GM12878 (cell line): Measurements from ENCODE around the gene PLOD2. TPM values are rescaled to one million over a fixed set of nuclear protein-coding genes. Genes with fewer than 3 reads are reported as not detected.

Source experiments
- ATAC-seq: fragments of 200-7000 bp; cut with Tn5 transposase; 3 replicates; pipeline ENCODE4 v1.9.1; 2020; ENCODE audit warnings: mild to moderate bottlenecking, moderate library complexity
- BruUV-seq: library from RNA; stranded (reverse); fragments of 400-500 nt; replicated peaks from 2 replicates; lab custom pipeline; 2021; lab: Mats Ljungman, UMichigan
- CTCF ChIA-PET: fragments of 300-600 bp; sonication (Branson Sonifier 250); formaldehyde crosslinking; extraction: SDS; loops from one replicate; lab custom pipeline; 2021; ENCODE audit warnings: inconsistent platforms; lab: Yijun Ruan, JAX
- POLR2A ChIA-PET: fragments of 350-600 bp; formaldehyde crosslinking; extraction: SDS; loops from one replicate; lab custom pipeline; 2021; ENCODE audit warnings: inconsistent platforms; lab: Charles Lee
- RAD21 ChIA-PET: fragments of 300-600 bp; sonication (Branson Sonifier 250); formaldehyde crosslinking; loops from one replicate; lab custom pipeline; 2023; ENCODE audit warnings: antibody characterized with exemption; ENCODE audit not compliant: unreplicated experiment; lab: Charles Lee
- SMC1A ChIA-PET: fragments of 300-600 bp; sonication (Branson Sonifier 250); formaldehyde crosslinking; loops from one replicate; lab custom pipeline; 2023; ENCODE audit not compliant: unreplicated experiment, uncharacterized antibody; lab: Charles Lee
- DNase-seq: peaks from one replicate; pipeline ENCODE4 v3.0.0-alpha.2; 2011; ENCODE audit warnings: low read depth, low spot score
- FAIRE-seq: peaks from 3 replicates; lab custom pipeline; 2011; peaks lifted over from hg19 to GRCh38; lab: Jason Lieb, UNC
- H2AFZ ChIP-seq: 2 replicates; pipeline ENCODE4 v1.6.0; 2011; ENCODE audit warnings: low read depth, low read length, control low read depth; ENCODE audit not compliant: control insufficient read depth
- H3K27ac ChIP-seq: 2 replicates; pipeline ENCODE4 v1.5.1; 2011; ENCODE audit warnings: control low read depth; ENCODE audit not compliant: control insufficient read depth, insufficient read depth
- H3K27me3 ChIP-seq, 2 experiments: replicated peaks in 1 of 2; 2 replicates each; pipeline versions ENCODE4 v1.6.0 to v1.6.1; 2011; ENCODE audit warnings: low read length in 1 of 2; ENCODE audit not compliant: control insufficient read depth in 2 of 2, insufficient read depth in 2 of 2
- H3K36me3 ChIP-seq, 2 experiments: 2 replicates each; pipeline ENCODE4 v1.5.1; 2011; ENCODE audit warnings: low read length in 1 of 2; ENCODE audit not compliant: control insufficient read depth in 2 of 2, insufficient read depth in 2 of 2
- H3K4me1 ChIP-seq: 2 replicates; pipeline ENCODE4 v1.6.1; 2011; ENCODE audit warnings: mild to moderate bottlenecking, low read length, moderate library complexity, mixed read lengths; ENCODE audit not compliant: control insufficient read depth, insufficient read depth
- H3K4me2 ChIP-seq: 2 replicates; pipeline ENCODE4 v1.6.0; 2011; ENCODE audit warnings: control low read depth; ENCODE audit not compliant: control insufficient read depth, insufficient read depth
- H3K4me3 ChIP-seq: fragments of 200-600 bp; sonication (generic); 2 replicates; pipeline ENCODE4 v1.5.1; 2016
- H3K79me2 ChIP-seq: 2 replicates; pipeline ENCODE4 v1.6.0; 2011; ENCODE audit warnings: low read length; ENCODE audit not compliant: control insufficient read depth, insufficient read depth
- H3K9ac ChIP-seq: 2 replicates; pipeline ENCODE4 v1.8.0; 2011; ENCODE audit warnings: low read length, control low read depth, mixed read lengths; ENCODE audit not compliant: control insufficient read depth, insufficient read depth
- H3K9me3 ChIP-seq: replicated peaks from 3 replicates; pipeline ENCODE4 v1.5.1; 2011; ENCODE audit warnings: mild to moderate bottlenecking, low read length; ENCODE audit not compliant: control insufficient read depth, insufficient read depth
- H4K20me1 ChIP-seq: 2 replicates; pipeline ENCODE4 v1.6.0; 2011; ENCODE audit not compliant: control insufficient read depth, insufficient read depth
- EGR1 ChIP-seq, 2 experiments: IDR thresholded peaks; 1 replicate in 1 of 2; 2 replicates in 1 of 2; pipeline ENCODE4 v1.6.1; 2011 to 2012; ENCODE audit warnings: low read depth in 2 of 2, low read length in 2 of 2, borderline replicate concordance in 1 of 2, mild to moderate bottlenecking in 1 of 2, moderate library complexity in 1 of 2
- KAT2A ChIP-seq: conservative IDR thresholded peaks from 2 replicates; pipeline ENCODE4 v1.6.1; 2011; ENCODE audit warnings: low read depth, low read length; ENCODE audit not compliant: control insufficient read depth
- MYC ChIP-seq: IDR thresholded peaks from 2 replicates; pipeline ENCODE4 v1.6.1; 2011; ENCODE audit warnings: mild to moderate bottlenecking, low read length, moderate library complexity, inconsistent platforms; ENCODE audit not compliant: insufficient read depth, insufficient replicate concordance, insufficient read length, severe bottlenecking
- NFYB ChIP-seq: IDR thresholded peaks from 2 replicates; pipeline ENCODE4 v1.6.1; 2011; ENCODE audit warnings: low read depth, mild to moderate bottlenecking, low read length, improper control_type of control experiment, moderate library complexity; ENCODE audit not compliant: insufficient read depth
- NKRF ChIP-seq: fragments of 450-650 bp; conservative IDR thresholded peaks from 2 replicates; pipeline ENCODE4 v1.6.1; 2017; ENCODE audit warnings: mild to moderate bottlenecking, moderate library complexity
- SUPT20H ChIP-seq: IDR thresholded peaks from 2 replicates; pipeline ENCODE4 v1.6.1; 2011; ENCODE audit warnings: low read depth, mild to moderate bottlenecking, low read length, moderate library complexity, borderline replicate concordance; ENCODE audit not compliant: control insufficient read depth
- USF2 ChIP-seq: IDR thresholded peaks from 2 replicates; pipeline ENCODE4 v1.6.1; 2011; ENCODE audit warnings: low read depth, low read length, improper control_type of control experiment, borderline replicate concordance
- ZNF384 ChIP-seq: IDR thresholded peaks from 2 replicates; pipeline ENCODE4 v1.6.1; 2012; ENCODE audit warnings: low read depth, mild to moderate bottlenecking, low read length, improper control_type of control experiment, borderline replicate concordance
- WGBS: methylation state at CpG from one replicate; pipeline ENCODE4 v1.1.6; 2016; ENCODE audit warnings: low lambda C conversion rate; ENCODE audit not compliant: insufficient replicate concordance, insufficient coverage; ENCODE audit errors: missing lambda C conversion rate; 5-methylcytosine and 5-hydroxymethylcytosine counted together
- in situ Hi-C: fragments of 300-500 bp; cut with MboI; formaldehyde crosslinking; loops from 9 replicates; pipeline ENCODE4 v1.14.3; 2018; ENCODE audit warnings: mixed read lengths
- intact Hi-C: fragments of 100-400 bp; cut with micrococcal nuclease; formaldehyde crosslinking; loops from one replicate; pipeline ENCODE4 v1.14.2; 2022; ENCODE audit not compliant: unreplicated experiment
- polyA plus RNA-seq, 11 experiments: library from polyadenylated mRNA; depleted of rRNA in 4 of 11; unstranded in 6 of 11; stranded (reverse) in 5 of 11; fragments of >200 nt; fragmentation: Nextera tagmentation in 4 of 11; fragmentation: Illumina TruSeq in 1 of 11; extraction: Ambion mirVana in 4 of 11; extraction: Trizol in 1 of 11; gene quantifications; 1 replicate in 1 of 11; 2 replicates in 10 of 11; pipeline versions ENCODE4 v1.2.1 to v1.2.3, GENCODE V29; 2011 to 2016; ENCODE audit warnings: inconsistent platforms in 2 of 11, missing spikeins in 2 of 11, low read depth in 1 of 11
- total RNA-seq, 4 experiments: library from RNA; depleted of rRNA in 3 of 4; stranded (reverse); fragments of >200 nt in 3 of 4; fragmentation: Illumina TruSeq in 1 of 4; extraction: Trizol in 1 of 4; gene quantifications; 2 replicates each; pipeline versions ENCODE4 v1.2.1 to v1.2.3, GENCODE V29; 2013 to 2021
- TF ChIP-seq, protein P1 (sequence below): fragments of 450-650 bp; IDR thresholded peaks from 2 replicates; pipeline ENCODE4 v1.6.1; 2017; ENCODE audit warnings: mild to moderate bottlenecking, moderate library complexity

Gene PLOD2
- total and polyA plus RNA-seq, 10 of the 15 experiments (the other 5 are each of a cell fraction or from before 2014, with no cell fraction given): 0.03 to 0.56 (median 0.33) TPM; not detected in 4

GRCh38 chr3:146100180-146100579, 60.8 kb downstream of the PLOD2 start:
- no peak overlapping the region for H3K4me2 ChIP-seq
- no peak overlapping the region for H3K4me3 ChIP-seq
- no peak overlapping the region for H3K27ac ChIP-seq
- H4K20me1 ChIP-seq: no peaks in the 10 kb centered on the region
- H3K79me2 ChIP-seq: no peaks in the 10 kb centered on the region
- no peaks in the 10 kb centered on the region for H3K36me3 ChIP-seq
- H3K9me3 ChIP-seq: no peaks in the 10 kb centered on the region
- ATAC-seq: no peak
- SMC1A ChIA-PET: no interaction called here
- in situ Hi-C loops (no loop called here), intact Hi-C loops (no loop called here)
- no TSS peak for BruUV-seq
- no peak overlapping the region for H3K9ac ChIP-seq
- RAD21 ChIA-PET: no interaction called here
- no peak for TF ChIP-seq KAT2A
- no peak for TF ChIP-seq MYC
- TF ChIP-seq NFYB: no peak
- no peak for TF ChIP-seq EGR1 (IDR thresholded peaks at IDR 0.05; ENCODE audit: borderline replicate concordance in 1 of 2, low read depth in 2 of 2, low read length in 2 of 2)
- TF ChIP-seq ZNF384: no peak
- POLR2A ChIA-PET: no interaction called here
- no peak overlapping the region for H2AFZ ChIP-seq
- 95% methylated on average over 2 of the region's 2 CpGs for WGBS
- no peak for FAIRE-seq
- H3K27me3 ChIP-seq: no peaks in the 10 kb centered on the region
- CTCF ChIA-PET: no interaction called here
- no peak for DNase-seq
- H3K4me1 ChIP-seq: no peaks in the 10 kb centered on the region

GRCh38 chr3:146099316-146099715, 61.7 kb downstream of the PLOD2 start:
- ChIA-PET RAD21 (no interaction called here), SMC1A (interaction anchor here (0.5 kb wide), 1 partner anchor 328 kb away, joined by 3 read pairs; no protein-coding TSS in a partner anchor), POLR2A (no interaction called here), CTCF (no interaction called here)
- Histone ChIP-seq H3K27me3 (no peaks in the 10 kb centered on the region), H3K36me3 (no peaks in the 10 kb centered on the region), H4K20me1 (no peaks in the 10 kb centered on the region), H3K4me2 (no peak overlapping the region), H2AFZ (no peak overlapping the region), H3K4me3 (no peak overlapping the region), H3K79me2 (no peaks in the 10 kb centered on the region), H3K9me3 (no peaks in the 10 kb centered on the region), H3K9ac (no peak overlapping the region), H3K4me1 (no peaks in the 10 kb centered on the region), H3K27ac (no peak overlapping the region)
- DNase-seq (no peak), FAIRE-seq (no peak), ATAC-seq (no peak)
- WGBS: 42% methylated on average over 8 of the region's 9 CpGs
- in situ Hi-C loops (no loop called here), intact Hi-C loops (no loop called here)
- no TSS peak for BruUV-seq
- TF ChIP-seq, protein P1, sequence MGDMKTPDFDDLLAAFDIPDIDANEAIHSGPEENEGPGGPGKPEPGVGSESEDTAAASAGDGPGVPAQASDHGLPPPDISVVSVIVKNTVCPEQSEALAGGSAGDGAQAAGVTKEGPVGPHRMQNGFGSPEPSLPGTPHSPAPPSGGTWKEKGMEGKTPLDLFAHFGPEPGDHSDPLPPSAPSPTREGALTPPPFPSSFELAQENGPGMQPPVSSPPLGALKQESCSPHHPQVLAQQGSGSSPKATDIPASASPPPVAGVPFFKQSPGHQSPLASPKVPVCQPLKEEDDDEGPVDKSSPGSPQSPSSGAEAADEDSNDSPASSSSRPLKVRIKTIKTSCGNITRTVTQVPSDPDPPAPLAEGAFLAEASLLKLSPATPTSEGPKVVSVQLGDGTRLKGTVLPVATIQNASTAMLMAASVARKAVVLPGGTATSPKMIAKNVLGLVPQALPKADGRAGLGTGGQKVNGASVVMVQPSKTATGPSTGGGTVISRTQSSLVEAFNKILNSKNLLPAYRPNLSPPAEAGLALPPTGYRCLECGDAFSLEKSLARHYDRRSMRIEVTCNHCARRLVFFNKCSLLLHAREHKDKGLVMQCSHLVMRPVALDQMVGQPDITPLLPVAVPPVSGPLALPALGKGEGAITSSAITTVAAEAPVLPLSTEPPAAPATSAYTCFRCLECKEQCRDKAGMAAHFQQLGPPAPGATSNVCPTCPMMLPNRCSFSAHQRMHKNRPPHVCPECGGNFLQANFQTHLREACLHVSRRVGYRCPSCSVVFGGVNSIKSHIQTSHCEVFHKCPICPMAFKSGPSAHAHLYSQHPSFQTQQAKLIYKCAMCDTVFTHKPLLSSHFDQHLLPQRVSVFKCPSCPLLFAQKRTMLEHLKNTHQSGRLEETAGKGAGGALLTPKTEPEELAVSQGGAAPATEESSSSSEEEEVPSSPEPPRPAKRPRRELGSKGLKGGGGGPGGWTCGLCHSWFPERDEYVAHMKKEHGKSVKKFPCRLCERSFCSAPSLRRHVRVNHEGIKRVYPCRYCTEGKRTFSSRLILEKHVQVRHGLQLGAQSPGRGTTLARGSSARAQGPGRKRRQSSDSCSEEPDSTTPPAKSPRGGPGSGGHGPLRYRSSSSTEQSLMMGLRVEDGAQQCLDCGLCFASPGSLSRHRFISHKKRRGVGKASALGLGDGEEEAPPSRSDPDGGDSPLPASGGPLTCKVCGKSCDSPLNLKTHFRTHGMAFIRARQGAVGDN: no peak
- TF ChIP-seq USF2 (no peak), NKRF (no peak), SUPT20H (no peak)
